Sigmoid colon (tissue), 7 donors: ENCODE measurements around the gene RGS9. TPM values are rescaled to one million over a fixed set of nuclear protein-coding genes. Genes with fewer than 3 reads are reported as not detected.

Experiments
- DNase-seq: peaks from one replicate; pipeline ENCODE4 v3.0.0-alpha.2; 2019
- H3K27ac ChIP-seq, 4 donors: fragments of 200-600 bp; sonication (generic); one replicate each; pipeline ENCODE4 v1.5.1; 2016 to 2019; ENCODE audit warnings: mild to moderate bottlenecking in 1 of 4
- H3K27me3 ChIP-seq, 3 donors: fragments of 200-600 bp; sonication (generic); one replicate each; pipeline ENCODE4 v1.5.1; 2019; ENCODE audit warnings: mild to moderate bottlenecking in 1 of 3
- H3K36me3 ChIP-seq, 4 donors: fragments of 200-600 bp; sonication (generic); one replicate each; pipeline ENCODE4 v1.5.1; 2016 to 2019
- H3K4me1 ChIP-seq, 4 donors: fragments of 200-600 bp; sonication (generic); one replicate each; pipeline ENCODE4 v1.5.1; 2017 to 2019
- H3K4me3 ChIP-seq, 4 donors: fragments of 200-600 bp; sonication (generic); one replicate each; pipeline ENCODE4 v1.5.1; 2017 to 2019; ENCODE audit warnings: mild to moderate bottlenecking in 2 of 4, moderate library complexity in 1 of 4
- H3K9me3 ChIP-seq, 4 donors: fragments of 200-600 bp in 3 of 4; sonication (generic) in 3 of 4; one replicate each; pipeline versions ENCODE4 v1.5.1 to v1.6.1; 2013 to 2019
- CTCF ChIP-seq, 4 experiments: fragments of 450-650 bp in 3 of 4; fragments of 200-600 bp in 1 of 4; IDR thresholded peaks; one replicate each; pipeline ENCODE4 v1.5.1; 2016 to 2019; ENCODE audit warnings: antibody characterized with exemption in 4 of 4, mild to moderate bottlenecking in 3 of 4, moderate library complexity in 2 of 4
- EP300 ChIP-seq, 4 donors: sonication (generic); formaldehyde crosslinking; IDR thresholded peaks; one replicate each; pipeline ENCODE4 v1.6.1; 2017; ENCODE audit warnings: antibody characterized with exemption in 4 of 4
- POLR2A ChIP-seq, 2 donors: fragments of 450-650 bp; IDR thresholded peaks; one replicate each; pipeline ENCODE4 v1.6.1; 2016; ENCODE audit warnings: antibody characterized with exemption in 2 of 2, mild to moderate bottlenecking in 2 of 2, moderate library complexity in 2 of 2
- POLR2AphosphoS5 ChIP-seq, 4 donors: sonication (generic); formaldehyde crosslinking; IDR thresholded peaks; one replicate each; pipeline ENCODE4 v1.6.1; 2017; ENCODE audit warnings: antibody characterized with exemption in 4 of 4
- WGBS, 2 donors: extraction: QIAGEN DNeasy Blood & Tissue Kit; methylation state at CpG; one replicate each; pipeline ENCODE4 v1.1.7; 2013; 5-methylcytosine and 5-hydroxymethylcytosine counted together
- intact Hi-C: fragments of 100-400 bp; cut with DNase I; formaldehyde crosslinking; loops from one replicate; pipeline ENCODE4 v1.15.1; 2023
- polyA plus RNA-seq, 3 donors: library from polyadenylated mRNA; stranded (reverse); fragments of 200-250 nt; gene quantifications; one replicate each; pipeline ENCODE4 v1.2.3, GENCODE V29; 2013
- total RNA-seq, 4 donors: library from RNA; depleted of rRNA; stranded (reverse); fragments of >200 nt; gene quantifications; one replicate each; pipeline ENCODE4 v1.1.0, GENCODE V29; 2016
- donor health status: healthy with polysubstance abuse.
- donor health status: Bipolar disorder and iron deficiency.
- donor health status: healthy.

Gene RGS9
- total and polyA plus RNA-seq, 7 donors = 5.0 to 30.5 (median 16.9) TPM

DNA sequence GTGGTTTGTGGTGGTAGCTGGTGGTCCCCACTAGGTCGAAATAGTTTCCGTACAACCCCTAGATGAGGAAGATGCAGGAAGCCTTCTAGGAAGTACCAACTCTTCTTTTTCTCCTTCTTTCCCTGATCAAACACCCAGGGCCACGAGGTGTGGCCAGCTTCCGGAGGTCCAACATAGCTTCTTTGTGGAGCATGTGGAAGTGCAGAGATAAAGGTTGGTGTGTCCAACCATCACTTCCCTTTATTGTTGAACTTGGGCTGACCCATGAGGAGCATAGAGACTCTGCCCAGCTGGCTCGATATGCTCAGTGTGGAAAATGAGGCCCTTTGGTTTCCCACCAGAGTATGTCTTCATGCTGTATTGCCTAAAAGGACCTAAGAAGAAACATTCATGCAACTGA lies 6.3 kb upstream of the RGS9 start:
- H3K36me3 ChIP-seq = no peaks in the 10 kb centered on the region
- H3K9me3 ChIP-seq = no peaks in the 10 kb centered on the region
- DNase-seq = no peak
- no peak overlapping the region for H3K27ac ChIP-seq
- no peaks in the 10 kb centered on the region for H3K27me3 ChIP-seq
- H3K4me3 ChIP-seq = no peak overlapping the region
- 39 to 69% methylated on average over 5 of the region's 5 CpGs for WGBS, 2 donors
- intact Hi-C loops = loop anchor here (10.0 kb wide), 1 partner anchor 466 kb away; the partner anchor contains the start of gene SMURF2
- H3K4me1 ChIP-seq = no peaks in the 10 kb centered on the region
- TF ChIP-seq CTCF (IDR thresholded peaks at IDR 0.05) (no peak), POLR2AphosphoS5 (IDR thresholded peaks at IDR 0.05) (no peak), POLR2A (IDR thresholded peaks at IDR 0.05) (no peak), EP300 (IDR thresholded peaks at IDR 0.05) (no peak)

GRCh38 chr17:65131240-65131639 lies 5.9 kb upstream of the RGS9 start:
- H3K4me1 ChIP-seq = no peaks in the 10 kb centered on the region
- no peaks in the 10 kb centered on the region for H3K27me3 ChIP-seq
- TF ChIP-seq CTCF (IDR thresholded peaks at IDR 0.05) (no peak), POLR2A (IDR thresholded peaks at IDR 0.05) (no peak), POLR2AphosphoS5 (IDR thresholded peaks at IDR 0.05) (no peak), EP300 (IDR thresholded peaks at IDR 0.05) (no peak)
- no peak for DNase-seq
- H3K36me3 ChIP-seq = no peaks in the 10 kb centered on the region
- H3K4me3 ChIP-seq = no peak overlapping the region
- intact Hi-C loops = loop anchor here (10.0 kb wide), 1 partner anchor 466 kb away; the partner anchor contains the start of gene SMURF2
- no peak overlapping the region for H3K27ac ChIP-seq
- no peaks in the 10 kb centered on the region for H3K9me3 ChIP-seq
- WGBS, 2 donors = 64 to 85% methylated on average over 6 of the region's 6 CpGs

GRCh38 chr17:65131946-65132345 lies 5.2 kb upstream of the RGS9 start:
- H3K4me3 ChIP-seq = no peak overlapping the region
- H3K9me3 ChIP-seq = no peaks in the 10 kb centered on the region
- DNase-seq = no peak
- H3K4me1 ChIP-seq = peaks cover 0 to 5% (median 0%) of the 10 kb centered on the region in 4 donors
- H3K27me3 ChIP-seq = no peaks in the 10 kb centered on the region
- no peak overlapping the region for H3K27ac ChIP-seq
- TF ChIP-seq POLR2A (IDR thresholded peaks at IDR 0.05) (no peak), CTCF (IDR thresholded peaks at IDR 0.05) (no peak), EP300 (IDR thresholded peaks at IDR 0.05) (no peak), POLR2AphosphoS5 (IDR thresholded peaks at IDR 0.05) (no peak)
- H3K36me3 ChIP-seq = no peaks in the 10 kb centered on the region
- intact Hi-C loops = loop anchor here (10.0 kb wide), 1 partner anchor 467 kb away; the partner anchor contains the start of gene SMURF2
- 65 to 85% methylated on average over 5 of the region's 5 CpGs for WGBS, 2 donors

DNA sequence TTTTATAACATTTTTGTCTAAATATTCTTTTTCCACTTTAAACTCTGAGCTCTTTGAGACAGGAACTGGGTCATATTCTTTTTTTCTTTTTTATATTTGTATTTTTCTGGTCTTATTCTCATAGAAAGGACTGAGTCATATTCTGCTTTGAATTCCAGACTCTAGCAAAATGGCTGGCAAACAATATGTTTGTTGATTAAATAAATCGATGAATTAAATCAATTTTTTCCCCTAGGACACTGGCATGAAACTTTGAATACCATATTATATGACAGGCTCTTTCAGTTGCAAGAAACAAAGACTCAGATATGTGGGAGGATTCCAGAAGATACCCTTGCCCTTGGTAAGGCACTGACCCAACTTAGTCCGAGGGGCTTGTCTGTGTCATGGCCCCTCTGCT lies 3.1 kb upstream of the RGS9 start:
- no peak for TF ChIP-seq EP300 (IDR thresholded peaks at IDR 0.05)
- TF ChIP-seq CTCF (IDR thresholded peaks at IDR 0.05) = no peak
- no peak for TF ChIP-seq POLR2A (IDR thresholded peaks at IDR 0.05)
- TF ChIP-seq POLR2AphosphoS5 (IDR thresholded peaks at IDR 0.05) = no peak
- intact Hi-C loops = loop anchor here (10.0 kb wide), 1 partner anchor 469 kb away; the partner anchor contains the start of gene SMURF2
- H3K36me3 ChIP-seq = no peaks in the 10 kb centered on the region
- no peak overlapping the region for H3K4me3 ChIP-seq
- H3K27me3 ChIP-seq = no peaks in the 10 kb centered on the region
- 88 to 96% methylated on average over 2 of the region's 2 CpGs for WGBS, 2 donors
- peaks cover 0 to 22% (median 8%) of the 10 kb centered on the region in 4 donors for H3K4me1 ChIP-seq
- no peaks in the 10 kb centered on the region for H3K9me3 ChIP-seq
- DNase-seq = no peak
- no peak overlapping the region for H3K27ac ChIP-seq
